NCI-H345 treated with DMSO at 0.1 percent for 48 hours (cell line): ENCODE measurements around the gene REXO1.

Source experiments
- DNase-seq: peaks from one replicate; lab custom pipeline; 2025; ENCODE audit not compliant: unreplicated experiment; lab: John Stamatoyannopoulos, UW

Gene REXO1

DNA sequence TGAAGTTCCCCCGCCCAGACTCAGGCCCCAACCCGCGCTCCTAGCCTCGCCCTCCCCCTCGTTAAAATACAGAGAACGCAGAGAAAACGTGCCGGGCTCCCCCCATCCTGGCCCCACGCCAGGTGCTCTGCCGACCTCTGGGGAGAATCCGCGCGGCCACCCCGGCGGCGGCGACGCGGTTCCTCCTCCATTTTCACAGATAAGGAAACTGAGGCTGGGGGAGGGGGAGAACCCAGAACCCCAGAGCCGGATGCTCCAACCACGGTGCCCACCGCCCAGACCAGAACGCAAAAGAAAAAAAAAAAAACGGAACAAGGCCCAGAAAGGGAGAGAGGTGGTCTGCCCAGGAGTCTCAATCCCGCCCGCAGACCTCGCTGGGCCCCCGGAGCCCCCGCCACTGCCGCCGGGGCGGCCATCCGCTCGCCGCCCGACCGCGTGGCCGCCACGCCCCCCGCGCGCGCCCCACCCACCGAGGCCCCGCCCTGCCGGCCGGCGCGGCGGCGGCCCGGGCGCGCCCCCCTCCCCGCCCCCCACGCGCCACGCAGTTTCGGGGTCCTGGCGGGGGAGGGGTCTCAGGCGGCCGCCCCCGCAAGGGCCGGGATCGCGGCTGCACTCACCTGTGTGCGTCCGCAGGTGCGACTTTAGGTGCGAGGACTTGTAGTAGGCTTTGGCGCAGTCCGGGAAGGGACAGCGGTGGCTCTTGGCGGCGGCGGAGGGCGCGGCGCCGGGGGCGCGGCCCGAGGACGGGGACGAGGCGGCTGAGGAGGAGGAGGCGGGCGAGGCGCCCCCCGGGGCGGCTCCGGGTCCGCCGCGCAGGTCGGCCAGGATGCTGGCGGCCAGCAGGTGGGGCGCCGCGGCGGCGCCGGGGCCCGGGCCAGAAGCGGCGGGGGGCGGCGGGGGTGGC is 14.4 kb upstream of the REXO1 start:
- no peak for DNase-seq

DNA sequence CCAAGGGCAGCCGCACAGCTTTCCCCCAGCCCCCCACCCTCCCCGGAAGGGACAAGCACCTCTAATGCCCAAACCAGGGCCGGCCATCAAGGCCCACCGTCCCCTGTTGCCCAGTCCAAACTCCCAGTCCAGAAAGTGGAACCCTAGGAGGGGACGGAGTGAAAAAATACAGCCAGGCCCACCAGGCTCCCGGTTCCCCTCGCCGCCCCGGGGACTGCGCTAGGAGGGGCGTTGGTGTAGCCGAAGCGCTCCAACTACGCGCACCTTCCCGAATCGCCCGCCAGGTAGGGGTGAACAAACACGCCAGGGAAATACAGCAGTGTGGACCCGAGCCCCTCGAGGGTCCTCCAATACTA is 13.8 kb upstream of the REXO1 start:
- DNase-seq = no peak

DNA sequence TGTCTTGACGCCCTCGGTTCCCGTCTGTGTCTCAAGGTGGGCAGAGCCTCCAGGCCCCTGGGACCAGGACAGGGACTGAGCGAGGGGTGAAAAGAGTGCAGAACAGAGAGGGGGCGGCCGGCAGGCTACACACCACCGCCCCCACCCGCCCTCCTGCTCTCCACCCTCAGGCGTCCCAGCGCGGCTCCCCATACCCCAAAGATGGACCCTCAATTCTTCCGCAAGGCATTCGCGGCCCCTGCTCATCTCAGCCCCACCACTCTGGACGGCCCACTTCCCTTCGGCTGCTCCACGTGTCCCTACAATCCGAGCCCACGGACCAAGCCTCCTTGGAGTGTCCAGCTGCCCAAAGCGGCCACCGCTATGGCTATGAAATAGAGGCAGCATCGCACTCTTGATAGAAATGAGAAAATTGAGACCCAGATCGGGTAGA is 13.3 kb upstream of the REXO1 start:
- DNase-seq = no peak

DNA sequence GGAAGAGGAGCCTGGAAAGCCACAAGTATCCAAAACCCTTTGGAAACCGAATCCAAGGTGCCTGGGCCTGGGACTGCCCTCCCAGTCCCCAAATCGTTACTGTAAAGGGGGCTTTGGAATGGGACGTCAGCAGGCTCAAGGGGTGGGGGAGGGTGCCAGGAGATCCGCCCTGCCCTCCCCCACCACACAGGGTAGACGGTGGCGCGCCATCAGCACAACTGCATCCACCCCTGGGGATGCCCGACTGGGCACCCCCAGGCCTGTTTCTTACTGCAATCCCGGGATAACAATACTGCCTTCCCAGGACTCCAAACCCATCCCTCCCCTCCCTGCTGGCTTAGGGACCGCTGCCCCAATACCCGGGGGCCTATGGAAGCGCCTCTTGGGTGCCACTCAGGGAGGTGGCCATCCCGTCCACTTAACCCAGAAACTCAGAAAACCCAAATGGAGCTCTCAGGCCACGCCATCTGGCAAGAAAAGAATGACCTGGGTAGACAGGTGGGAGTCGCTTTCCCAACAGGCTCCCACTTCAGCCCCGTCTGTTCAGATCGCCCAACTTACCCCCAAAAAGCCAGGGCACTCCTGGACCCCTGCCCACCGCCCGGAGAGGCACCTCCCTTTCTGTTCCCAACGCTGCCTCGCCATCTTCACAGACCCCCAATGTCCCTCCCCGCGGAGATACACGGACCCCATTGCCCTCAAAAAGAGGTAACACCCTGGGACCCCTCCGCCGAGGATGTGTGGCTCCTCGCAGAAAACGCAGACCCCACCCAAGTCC is 12.7 kb upstream of the REXO1 start:
- no peak for DNase-seq

DNA sequence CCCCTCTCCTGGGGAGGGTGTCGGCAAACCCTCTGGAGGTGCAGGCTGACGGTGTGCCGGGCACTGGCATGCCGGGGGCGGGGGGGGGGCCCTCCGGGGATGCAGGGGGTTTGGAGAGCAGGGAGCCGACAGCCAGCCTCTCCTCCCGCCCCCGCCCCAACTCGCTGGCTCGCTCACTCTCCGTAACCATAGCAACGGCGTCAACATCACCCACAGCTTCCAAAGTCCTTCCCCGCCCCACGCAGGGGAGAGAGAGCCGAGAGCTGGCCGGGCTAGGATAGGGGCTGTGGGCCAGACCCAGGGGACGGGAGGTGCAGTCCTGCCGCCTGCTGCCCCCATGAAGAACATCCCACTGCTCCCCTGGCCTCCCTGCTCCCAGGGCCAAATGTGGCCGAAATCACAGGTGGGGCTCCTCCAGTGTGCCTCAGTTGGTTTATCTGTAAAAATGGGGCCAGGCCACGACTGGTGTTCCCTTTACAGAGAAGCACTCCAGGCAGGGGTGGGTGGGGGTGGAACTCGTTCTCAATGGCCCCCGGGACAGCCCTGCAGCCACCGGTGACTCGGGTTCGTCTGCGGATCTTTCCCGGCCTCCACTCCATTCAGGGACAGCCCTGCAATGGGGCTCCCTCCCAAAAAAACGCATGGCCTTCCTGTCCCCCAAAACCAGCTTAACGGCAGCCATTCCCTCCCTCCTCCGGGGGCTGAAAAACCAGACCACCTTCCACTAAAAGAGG is 11.9 kb upstream of the REXO1 start:
- no peak for DNase-seq

DNA sequence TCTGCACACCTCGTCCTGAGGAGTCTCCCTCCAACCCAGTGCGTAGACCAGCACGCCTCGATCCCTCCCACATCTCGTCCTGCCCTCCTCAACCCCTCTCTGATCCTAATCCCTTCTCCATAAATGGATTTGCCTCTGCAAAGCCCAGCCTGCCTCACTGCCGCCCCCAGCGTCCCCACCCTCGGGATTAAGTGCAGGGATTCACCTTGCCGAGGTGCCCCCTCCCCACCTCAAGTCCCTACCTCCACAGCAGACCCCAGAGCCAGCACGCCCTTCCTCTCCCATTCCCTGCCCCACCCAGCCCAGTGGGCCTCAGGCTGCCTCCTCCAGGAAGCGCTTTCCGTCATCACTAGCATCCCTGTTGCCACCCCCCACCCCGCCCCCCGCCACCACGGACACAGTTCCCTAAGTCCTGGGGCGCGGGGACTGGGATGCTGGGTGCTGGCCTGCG is 11.1 kb upstream of the REXO1 start:
- no peak for DNase-seq

DNA sequence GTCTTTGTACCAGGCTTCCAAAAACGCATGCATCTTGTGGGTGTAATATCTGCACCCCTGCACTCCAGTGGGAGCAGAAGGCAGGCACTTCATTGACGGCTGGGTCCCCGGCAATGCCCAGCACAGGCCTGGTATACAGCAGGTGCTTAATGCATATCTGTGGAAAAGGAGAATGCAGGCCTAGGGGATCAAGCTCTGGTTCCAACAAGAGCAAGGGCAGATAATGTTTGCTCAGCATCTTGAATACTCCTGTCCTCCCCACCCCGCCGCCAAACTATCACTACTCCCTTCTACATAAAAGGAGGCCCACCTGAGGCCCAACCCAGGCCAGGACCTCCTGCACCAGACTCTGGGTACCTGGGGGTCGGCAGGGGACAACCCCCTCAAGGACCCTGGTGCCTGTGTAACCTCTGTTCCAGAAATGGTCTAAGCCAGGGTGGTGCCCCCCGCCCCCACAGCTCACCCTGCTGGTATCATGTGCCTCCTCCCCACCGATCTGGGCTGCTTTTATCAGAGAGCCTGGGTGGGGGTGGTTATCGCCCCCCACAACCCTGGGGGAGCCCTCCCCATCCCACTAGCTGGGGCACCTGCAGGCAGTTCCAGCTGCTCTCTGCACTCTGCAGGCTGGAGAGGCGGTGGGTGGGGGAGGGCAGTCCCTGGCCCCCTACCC is 10.3 kb upstream of the REXO1 start:
- DNase-seq = no peak

DNA sequence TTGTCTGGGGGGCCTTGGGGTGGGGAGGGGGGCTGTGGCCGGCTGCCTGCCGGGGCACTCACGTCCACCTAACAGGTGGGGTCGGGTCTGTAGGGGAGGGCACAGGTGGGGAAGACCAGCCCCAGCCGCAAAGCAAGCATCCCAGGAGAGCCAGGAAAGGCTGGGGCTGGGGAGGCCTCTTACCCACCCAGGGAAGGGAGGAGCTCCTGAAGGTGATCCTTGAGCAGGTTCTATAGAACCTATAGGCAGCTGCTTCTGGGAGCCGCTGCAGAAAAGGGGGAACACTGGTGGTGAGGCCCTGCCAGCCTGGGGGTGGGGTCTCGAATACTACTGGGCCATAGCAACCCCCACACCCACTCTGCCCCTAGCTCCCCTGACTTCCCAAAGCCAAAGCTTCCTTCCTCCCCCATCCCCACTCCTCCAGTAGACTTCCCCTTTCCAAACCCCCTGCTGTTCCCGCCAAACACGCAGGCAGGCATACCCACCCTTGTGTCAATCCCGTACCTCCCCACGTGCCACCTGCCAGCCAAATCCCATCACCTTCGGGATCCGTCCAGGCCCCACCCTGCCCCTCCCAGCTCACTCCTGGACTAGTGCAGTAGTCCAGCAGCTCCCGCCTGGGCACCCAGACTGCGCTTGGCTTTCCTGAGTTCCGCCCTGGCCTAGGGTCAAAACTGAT is 9.5 kb upstream of the REXO1 start:
- DNase-seq = no peak

DNA sequence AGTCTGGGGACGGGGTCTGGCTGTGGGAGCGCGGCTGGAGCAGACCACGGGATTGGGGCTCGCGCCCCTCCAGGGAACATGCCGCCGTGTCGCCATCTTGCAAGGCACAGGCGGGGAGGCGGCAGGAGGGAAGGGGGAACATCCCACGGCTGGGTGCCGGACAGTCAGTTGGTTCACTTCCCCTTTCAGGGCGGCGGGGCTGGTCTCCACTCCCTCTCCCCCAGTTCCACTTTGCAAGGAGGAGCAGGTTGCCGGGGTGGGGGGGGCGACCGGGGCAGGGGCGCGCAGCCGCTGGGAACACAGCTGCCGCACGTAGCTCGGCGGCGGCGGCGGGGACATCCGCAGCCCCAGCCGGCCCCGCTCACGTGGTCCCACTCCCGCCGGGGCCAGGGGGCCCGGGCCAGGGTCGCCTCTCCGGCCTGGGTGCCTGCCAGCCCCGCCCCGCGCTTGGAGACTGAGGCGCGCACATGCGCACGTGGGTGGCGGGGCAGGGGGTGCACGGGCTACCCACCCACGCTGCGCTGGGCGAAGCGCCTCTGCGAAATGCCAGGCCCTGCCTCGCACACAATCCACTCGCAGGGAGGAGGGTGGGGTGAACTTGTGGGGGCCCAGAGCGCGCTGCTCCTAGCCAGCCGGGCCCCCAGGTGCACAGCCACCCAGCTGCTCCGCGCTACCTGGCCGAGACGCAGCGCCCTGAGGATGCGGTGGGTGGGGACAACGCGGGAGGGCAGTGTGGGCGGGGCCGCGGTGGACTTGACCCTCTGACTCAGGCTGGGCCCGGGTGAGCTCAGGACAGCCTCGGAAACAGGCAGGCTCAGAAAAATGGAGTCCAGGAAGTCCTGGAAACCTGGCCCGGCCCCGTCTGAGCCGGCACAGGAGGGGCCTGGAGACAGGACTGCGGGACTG is 8.7 kb upstream of the REXO1 start:
- no peak for DNase-seq

DNA sequence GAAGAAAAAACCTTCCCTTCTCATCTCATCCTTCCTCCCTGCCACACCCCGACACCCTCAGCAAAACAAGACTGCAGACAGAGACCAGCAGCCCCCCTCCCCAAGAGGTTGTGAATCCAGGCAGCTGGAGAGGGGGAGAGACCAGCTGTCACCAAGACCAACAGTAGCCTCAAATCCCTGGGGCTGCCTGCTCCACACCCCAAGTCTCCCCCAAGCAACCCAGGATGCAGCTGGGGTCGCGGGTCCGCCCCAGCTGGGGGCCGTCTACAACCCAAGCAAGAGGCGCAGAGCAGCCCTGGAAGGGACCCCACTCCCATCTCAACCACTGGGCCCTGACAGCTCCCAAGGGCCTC is 8.0 kb upstream of the REXO1 start:
- DNase-seq = no peak

DNA sequence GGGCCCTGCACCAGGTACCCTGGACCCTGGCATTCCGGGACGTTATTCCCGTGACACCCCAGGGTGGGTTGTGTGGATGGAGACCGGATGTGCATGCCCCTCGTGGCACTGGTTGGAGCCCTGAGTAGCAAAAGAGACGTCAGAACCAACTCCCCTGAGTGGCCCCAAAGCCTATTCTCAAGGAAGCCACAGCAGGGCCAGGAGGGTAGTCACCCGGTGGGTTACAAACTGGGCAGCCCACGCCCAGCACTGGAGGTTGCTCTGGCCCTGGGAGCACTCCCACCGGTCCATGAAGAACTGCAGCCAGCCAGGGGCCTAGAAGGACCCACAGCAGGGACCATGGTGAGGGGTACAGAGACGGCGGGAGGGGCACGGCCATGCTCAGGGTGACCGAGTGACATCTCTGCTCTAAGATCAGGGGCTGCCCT is 7.6 kb upstream of the REXO1 start:
- no peak for DNase-seq

DNA sequence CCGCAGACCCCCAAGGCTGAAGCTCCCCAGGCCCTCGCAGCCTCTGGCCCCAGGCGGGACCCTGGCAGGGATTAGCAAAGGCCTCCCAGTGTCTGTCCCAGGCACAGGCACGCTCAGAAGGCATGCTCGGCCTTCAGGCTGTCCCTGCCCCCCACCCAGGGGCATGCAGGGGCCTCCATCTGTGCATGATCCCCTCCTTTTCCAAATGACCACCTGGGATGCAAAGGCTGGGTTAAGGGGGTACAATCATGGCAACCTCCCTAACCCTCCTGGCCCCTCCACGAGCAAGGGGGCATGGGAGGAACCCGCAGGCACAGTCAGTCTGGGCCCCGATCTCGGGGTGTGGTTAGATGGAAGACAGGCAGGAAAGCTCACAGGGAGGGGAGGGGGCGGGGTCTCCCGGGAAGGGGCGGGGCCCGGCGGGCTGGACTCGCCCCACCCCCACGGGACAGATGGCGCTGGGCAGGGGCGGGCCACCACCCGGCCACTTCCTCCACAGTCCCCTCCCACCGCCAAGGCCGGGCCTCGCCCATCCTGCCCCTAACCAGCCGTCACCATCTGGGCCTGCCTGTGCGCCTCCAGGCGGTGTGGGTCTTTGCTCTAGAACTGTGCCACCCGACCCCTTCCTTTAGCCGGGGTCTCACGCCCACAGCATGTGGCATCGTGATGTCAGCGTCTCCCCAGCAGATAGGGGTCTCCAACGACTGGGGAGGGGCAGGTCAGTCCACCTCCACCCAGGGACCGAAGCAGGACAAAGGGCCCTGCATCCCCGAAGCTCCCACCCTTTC is 7.0 kb upstream of the REXO1 start:
- no peak for DNase-seq

DNA sequence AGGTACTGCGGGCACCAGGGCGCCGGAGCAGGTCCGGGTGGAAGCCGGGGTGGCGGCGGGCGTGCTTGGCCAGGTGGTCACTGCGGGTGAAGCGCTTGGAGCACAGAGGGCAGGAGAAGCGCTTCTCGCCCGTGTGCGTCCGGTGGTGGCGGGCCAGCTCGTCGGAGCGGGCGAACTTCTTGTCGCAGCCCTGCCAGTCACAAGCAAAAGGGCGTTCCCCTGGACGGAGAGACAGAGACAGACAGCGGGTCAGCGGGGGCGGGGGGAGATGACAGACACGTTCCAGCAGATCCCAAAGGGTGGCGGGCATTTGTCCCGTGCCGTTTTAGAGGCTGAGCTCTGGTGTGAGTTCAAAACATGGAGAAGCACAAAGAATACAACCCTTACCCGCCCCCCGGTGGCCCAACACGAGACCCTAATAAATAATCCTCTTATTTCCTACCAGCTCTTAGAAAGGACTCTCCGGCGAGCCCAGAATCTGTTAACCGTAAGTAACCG is 6.3 kb upstream of the REXO1 start:
- DNase-seq = no peak

DNA sequence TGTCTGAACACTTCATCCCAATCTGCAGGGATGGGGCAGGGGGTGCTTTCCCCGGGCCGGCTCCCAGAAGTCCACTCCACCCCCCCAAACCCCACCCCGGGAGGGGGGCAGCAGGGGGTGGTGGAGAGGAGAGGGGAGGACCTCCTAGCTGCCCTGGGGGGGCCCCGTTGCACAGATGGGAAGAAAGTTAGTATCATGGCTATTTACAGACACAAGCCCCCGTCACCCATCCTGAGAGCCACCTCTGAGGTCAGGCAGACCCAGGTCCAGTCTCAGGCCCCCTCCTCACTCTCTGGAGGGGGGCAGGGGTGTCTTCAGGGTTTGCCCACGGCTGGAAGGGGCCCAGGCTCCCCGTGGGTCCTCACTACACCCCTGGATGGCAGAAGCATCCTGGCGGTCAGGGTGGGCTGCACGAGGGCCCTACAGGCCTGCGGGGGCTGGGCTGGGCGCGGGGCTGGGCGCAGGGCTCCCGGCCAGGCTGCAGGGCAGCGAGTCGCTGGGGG is 5.8 kb upstream of the REXO1 start:
- no peak for DNase-seq

DNA sequence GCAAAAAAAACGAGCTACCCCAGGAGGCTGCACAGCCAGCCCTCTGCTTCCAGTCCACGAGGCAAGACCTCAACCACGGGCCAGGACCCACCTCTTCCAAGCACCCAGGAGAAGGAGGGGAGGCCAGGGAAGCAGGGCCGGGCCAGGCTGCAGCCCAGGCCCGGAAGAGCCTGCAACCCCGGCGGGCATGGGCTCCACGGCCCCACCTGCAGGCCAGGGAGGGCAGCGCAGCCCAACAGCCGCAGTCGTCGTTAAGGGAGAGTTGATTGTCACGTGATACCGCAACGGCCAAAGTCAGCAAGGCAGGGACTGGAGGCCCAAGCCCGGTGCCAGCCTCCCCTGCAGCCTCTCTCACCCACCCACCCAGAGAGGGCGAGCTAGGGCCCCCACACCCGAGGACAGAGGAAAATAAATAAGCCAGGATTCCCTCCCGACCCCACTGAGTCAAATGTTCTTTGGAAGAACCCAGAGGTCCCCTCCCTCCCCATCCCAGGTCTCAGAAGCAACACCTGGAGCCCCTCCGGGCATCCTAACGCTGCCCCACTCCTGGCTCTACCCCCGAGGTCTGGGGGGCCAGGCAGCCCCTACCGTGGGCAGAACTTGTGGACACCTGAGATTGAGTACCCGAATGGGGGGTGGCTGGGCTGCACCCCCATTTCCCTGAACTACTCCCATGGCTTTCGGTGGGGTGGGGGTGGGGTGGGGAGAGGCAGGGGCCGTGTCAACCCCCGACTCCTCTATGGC is 5.2 kb upstream of the REXO1 start:
- no peak for DNase-seq

DNA sequence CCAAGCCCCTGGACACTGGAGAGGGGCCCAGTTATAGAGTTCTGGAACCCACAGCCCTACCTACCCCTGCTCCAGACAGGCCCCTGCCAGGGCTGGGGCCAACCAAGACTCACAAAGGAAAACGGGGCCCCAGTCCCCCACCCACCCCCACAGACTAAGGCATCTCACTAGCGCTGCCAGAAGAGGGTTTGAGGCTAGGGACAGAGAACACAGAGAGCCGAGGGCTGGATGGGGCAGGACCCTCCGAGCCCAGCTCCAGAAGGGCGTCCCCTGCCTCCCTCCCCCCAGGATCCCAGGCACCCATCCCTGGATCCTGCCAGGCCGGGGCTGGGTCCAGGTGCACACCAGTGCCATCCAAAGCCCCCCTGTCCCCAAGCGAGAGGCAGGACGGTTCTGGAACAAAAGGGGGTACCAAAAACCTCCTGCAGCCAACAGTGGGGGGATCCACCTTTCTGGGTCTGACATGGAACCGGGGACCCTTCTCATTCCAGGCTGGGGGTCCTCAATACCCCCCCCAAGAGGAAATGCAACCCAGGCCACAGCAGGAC is 4.4 kb upstream of the REXO1 start:
- DNase-seq = no peak
